ENCODE data around the gene GLMP.

DNA sequence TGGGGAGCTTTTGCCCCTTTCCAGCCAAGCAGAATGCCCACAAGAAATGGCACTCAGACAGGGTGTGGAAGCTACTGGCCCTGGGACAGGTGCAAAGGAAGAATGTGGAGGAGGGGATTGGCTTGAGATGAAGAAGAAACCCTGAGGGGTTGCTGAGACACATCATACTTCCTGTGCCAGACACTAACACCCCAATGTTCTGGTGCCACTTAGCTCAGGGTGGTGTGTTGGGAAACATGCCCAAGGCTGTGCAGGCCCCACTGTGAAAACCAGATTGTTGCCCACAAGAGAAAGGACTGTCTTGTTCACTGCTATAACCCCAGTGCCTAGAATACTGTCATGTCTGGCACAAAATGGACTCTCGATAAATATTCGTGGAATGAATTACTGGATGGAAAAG lies 37.8 kb downstream of the GLMP start:
- TF ChIP-seq, protein P1, sequence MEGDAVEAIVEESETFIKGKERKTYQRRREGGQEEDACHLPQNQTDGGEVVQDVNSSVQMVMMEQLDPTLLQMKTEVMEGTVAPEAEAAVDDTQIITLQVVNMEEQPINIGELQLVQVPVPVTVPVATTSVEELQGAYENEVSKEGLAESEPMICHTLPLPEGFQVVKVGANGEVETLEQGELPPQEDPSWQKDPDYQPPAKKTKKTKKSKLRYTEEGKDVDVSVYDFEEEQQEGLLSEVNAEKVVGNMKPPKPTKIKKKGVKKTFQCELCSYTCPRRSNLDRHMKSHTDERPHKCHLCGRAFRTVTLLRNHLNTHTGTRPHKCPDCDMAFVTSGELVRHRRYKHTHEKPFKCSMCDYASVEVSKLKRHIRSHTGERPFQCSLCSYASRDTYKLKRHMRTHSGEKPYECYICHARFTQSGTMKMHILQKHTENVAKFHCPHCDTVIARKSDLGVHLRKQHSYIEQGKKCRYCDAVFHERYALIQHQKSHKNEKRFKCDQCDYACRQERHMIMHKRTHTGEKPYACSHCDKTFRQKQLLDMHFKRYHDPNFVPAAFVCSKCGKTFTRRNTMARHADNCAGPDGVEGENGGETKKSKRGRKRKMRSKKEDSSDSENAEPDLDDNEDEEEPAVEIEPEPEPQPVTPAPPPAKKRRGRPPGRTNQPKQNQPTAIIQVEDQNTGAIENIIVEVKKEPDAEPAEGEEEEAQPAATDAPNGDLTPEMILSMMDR (IDR thresholded peaks at IDR 0.05) = no peak
- TF ChIP-seq EP300 (IDR thresholded peaks at IDR 0.05) (no peak), POLR2AphosphoS5 (IDR thresholded peaks at IDR 0.05) (no peak)
